HS-27A (cell line): ENCODE data around the gene KRTAP4-16.
"Not testable (repeated sequence)": the region's sequence is repeated elsewhere in the genome, so short reads cannot be mapped to it uniquely, and the experiment has no call there.

Experiments
- DNase-seq: peaks from one replicate; pipeline ENCODE4 v3.0.0-alpha.2; 2012; ENCODE audit warnings: low read depth, missing footprints

KRTAP4-16 gene

DNA sequence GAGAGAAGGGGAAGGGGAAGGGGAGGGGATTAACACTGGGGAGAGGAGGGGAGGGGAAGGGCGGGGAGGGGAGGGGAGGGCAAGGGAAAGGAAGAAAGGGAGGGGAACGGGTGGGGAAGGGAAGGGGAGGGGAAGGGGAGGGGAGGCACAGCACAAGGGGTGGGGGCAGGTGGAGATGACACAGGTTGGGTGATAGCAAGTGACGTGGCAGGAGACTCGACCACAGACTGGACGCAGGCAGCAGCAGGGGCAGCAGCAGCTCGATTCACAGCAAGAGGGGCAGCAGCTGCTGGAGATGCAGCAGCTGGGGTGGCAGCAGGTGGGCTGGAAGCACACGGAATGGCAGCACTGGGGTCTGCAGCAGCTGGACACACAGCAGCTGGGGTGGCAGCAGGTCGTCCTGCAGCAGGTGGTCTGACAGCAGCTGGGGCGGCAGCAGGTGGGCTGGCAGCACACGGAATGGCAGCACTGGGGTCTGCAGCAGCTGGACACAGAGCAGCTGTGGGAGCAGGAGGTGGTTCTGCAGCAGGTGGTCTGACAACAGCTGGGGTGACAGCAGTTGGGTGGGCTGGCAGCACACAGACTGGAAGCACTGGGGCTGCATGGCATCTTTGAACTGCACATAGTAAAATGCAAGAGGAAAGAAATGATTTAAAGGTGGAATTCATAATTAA is at the start of gene KRTAP4-16:
TSS of gene KRTAP4-16 (minus strand) at position 624 of the 674 bp plus-strand sequence. CDS start at position 624, 0 bp downstream.
- DNase-seq: no peak

- DNase-seq: no peak
Observed at GRCh38 chr17:41151525-41151924, 49.5 kb upstream of the KRTAP4-16 start.

- no peak for DNase-seq
Observed at GRCh38 chr17:41150026-41150425, 48.0 kb upstream of the KRTAP4-16 start.

GRCh38 chr17:41149652-41149985 is 47.6 kb upstream of the KRTAP4-16 start, which contains the start of gene KRTAP4-5:
Gene KRTAP4-5 (minus strand): TSS chr17:41149825. CDS start chr17:41149767, 58 bp downstream.
- no peak for DNase-seq

DNA sequence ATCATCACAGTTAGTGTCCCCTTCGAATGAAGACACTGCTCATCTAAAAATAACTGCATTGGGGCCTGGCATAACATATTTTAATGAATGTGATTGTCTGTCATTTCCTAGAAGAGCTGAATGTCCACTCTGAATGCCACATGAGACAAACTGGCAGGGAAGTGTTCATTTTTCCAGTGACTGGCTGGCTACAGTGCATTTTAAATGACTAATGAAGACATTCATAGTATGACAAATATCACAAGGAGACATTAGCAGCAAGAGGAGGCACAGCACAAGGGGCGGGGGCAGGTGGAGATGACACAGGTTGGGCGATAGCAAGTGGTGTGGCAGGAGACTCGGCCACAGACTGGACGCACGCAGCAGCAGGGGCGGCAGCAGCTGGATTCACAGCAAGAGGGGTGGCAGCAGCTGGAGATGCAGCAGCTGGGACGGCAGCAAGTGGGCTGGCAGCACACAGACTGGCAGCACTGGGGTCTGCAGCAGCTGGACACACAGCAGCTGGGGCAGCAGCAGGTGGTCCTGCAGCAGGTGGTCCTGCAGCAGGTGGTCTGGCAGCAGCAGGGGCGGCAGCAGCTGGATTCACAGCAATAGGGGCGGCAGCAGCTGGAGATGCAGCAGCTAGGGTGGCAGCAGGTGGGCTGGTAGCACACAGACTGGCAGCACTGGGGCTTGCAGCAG is 47.1 kb upstream of the KRTAP4-16 start:
- not testable (repeated sequence) for DNase-seq

- no peak for DNase-seq
Observed at GRCh38 chr17:41147531-41148204, 45.7 kb upstream of the KRTAP4-16 start.

DNA sequence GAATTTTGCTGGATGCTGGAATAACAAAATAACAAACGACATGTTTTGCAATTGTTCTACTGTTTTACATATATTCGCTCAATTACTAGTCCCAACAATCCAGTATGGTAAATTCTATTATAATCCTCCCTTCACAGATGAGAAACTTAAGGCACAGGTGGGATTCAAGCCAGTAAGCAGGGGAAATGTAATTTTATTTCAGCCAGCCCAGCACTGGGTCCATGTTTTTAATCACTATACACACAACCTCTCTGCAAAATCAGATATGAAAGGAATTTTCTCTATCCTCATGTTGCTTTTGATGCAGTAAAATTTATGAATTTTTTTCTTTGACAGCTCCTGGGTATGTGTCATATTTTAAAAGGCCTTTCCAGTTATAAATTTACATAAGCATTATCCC is 43.3 kb upstream of the KRTAP4-16 start:
- no peak for DNase-seq

DNA sequence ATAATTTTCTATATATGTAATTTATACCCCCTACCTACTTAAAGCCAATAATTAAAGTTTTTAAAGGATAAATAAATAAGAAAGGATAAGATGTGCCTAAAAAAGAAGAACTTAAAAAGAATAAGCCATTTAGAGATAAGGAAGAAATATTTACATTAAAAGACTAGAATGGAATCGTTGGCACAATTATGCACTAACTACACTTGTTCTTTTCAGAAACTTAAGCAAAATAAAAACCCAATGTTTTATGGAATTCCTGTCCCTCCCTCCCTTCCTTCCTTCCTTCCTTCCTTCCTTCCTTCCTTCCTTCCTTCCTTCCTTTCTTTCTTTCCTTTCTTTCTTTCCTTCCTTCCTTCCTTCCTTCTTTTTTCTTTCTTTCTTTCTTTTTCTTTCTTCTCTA is 42.8 kb upstream of the KRTAP4-16 start:
- DNase-seq: no peak

- no peak for DNase-seq
Observed at GRCh38 chr17:41141361-41141760, 39.4 kb upstream of the KRTAP4-16 start.

- DNase-seq: peak; percentile 64
Observed at GRCh38 chr17:41140360-41141131, 38.5 kb upstream of the KRTAP4-16 start, which contains the start of gene KRTAP4-6. Gene KRTAP4-6 (minus strand): TSS chr17:41140544. CDS start chr17:41140487, 57 bp downstream.

GRCh38 chr17:41139865-41140264 is 37.9 kb upstream of the KRTAP4-16 start:
- DNase-seq: not testable (repeated sequence)

DNA sequence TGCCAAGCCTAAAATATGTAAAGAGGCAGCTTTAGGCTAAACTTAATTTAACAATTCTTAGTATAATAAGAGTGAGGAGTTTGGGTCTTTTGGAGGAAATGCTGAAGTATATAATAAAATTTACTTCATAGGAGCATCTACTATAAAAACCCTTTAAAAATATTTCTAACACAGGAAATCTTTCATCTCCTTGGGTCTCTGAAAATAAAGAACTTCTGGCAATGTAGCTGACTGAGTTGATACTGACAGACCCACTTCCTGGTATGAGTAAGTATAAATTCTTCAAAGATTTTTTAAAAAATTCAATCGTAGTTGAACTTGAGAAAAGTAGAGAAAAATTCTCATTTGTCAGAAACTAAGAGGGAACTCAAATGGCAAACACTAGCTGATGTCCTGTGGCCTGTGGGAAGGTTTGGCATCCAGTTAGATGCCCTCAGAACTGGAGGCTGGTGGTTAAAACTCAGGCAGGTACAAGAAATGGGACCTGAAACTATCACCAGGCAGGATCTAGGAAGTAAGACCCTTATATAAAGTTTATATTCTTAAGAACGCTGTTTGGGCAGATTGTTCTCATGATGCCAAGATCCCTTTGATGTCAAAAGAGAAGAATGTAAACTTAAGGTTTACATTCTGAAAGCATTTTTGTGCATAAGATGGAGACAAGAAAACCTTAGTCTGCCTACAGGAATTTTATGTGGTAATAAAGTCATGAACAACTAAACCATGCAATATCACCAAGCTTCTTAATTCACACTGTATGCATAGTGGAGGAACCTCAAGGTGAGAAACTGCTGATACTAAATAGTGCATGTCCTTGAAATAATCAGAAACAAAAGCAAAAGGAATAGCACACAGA is 32.1 kb upstream of the KRTAP4-16 start:
- no peak for DNase-seq

DNA sequence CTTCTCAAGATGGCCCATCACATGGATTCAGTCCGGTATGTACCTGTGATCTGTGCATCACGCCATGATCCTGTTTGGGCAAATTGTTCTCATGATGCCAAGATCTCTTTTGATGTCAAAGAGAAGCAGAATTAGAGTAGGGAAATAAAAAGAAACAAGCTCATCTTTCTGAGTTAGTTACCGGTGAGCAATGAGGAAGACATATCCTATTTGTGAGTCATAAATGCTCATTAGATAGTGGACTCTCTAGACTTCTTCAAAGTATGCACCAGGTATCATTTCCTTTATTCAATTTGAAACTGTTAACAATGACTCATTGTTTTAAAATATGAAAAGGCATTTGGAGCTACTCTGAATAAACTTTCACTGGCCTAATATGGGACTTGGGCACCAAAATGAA is 30.0 kb upstream of the KRTAP4-16 start:
- DNase-seq: no peak

GRCh38 chr17:41127371-41127770 is 25.4 kb upstream of the KRTAP4-16 start:
- DNase-seq: no peak

GRCh38 chr17:41126412-41126811 is 24.4 kb upstream of the KRTAP4-16 start:
- DNase-seq: no peak

DNA sequence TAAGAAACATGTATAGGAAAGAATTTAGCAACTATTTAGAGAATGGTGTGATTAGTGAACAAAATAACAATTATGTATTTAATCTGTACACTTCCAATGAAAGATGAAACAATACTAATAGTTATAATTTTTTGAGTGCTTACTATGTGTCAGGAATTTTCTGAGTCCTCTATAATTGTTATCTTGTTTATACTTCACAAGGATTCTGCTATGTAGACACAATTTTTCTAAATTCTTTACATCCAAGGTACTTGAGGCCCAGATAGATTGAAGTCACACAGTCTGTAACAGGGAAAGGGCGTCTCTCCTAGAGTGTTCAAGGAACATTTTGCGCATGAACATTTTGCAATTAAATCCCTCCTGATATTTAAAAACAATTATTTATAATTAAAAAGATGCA is 23.1 kb upstream of the KRTAP4-16 start:
- DNase-seq: no peak

GRCh38 chr17:41123991-41124371 is 22.0 kb upstream of the KRTAP4-16 start, which contains the start of gene KRTAP4-12:
Gene KRTAP4-12 (minus strand): TSS chr17:41124182. CDS start chr17:41124122, 60 bp downstream.
- DNase-seq: not testable (repeated sequence)

- not testable (repeated sequence) for DNase-seq
Observed at GRCh38 chr17:41123292-41123990, 21.4 kb upstream of the KRTAP4-16 start.

DNA sequence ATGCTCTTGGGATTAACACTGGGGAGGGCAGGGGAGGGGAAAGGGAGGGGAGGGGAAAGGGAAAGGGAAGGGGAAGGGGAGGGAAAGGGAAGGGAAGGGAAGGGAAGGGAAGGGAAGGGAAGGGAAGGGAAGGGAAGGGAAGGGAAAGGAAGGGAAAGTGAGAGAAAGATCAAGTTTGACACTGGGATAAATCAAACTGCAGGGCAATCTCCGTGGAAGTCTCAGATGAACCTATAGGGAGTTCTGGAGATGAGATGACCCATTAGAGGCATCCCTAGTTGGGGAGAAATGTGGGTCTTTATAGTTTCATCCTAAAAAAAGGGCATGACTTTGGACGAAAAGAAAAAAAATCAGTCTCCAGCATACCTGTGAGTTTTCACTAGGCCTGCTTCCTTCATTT is 19.7 kb upstream of the KRTAP4-16 start:
- no peak for DNase-seq
